ENCODE data around the gene PM20D1. TPM values are rescaled to one million over a fixed set of nuclear protein-coding genes. Genes with fewer than 3 reads are reported as not detected.

The PM20D1 gene
- total RNA-seq, 1 donor from 2014 or later = 0.13 TPM

GRCh38 chr1:205780335-205780734 is 69.6 kb downstream of the PM20D1 start:
- no peak for ATAC-seq

More at GRCh38 chr1:205780335-205780734, 69.6 kb downstream of the PM20D1 start:
- DNase-seq (ENCODE audit: low spot score) = no peak

Other genes starting within 250 kb of the PM20D1 start
- 29.9 TPM for gene ELK4, start 218.1 kb downstream of the PM20D1 start, total RNA-seq
- 21.2 TPM for gene SLC45A3, start 169.6 kb downstream of the PM20D1 start, total RNA-seq
- gene NUCKS1, start 100.0 kb downstream of the PM20D1 start, total RNA-seq = 72.3 TPM
- gene RAB29, start 74.7 kb downstream of the PM20D1 start, total RNA-seq = 20.7 TPM
- 4.5 TPM for gene SLC41A1, start 36.9 kb downstream of the PM20D1 start, total RNA-seq
- 0.05 TPM for gene SLC26A9, start 93.3 kb upstream of the PM20D1 start, total RNA-seq
- gene RAB7B, start 153.3 kb upstream of the PM20D1 start, total RNA-seq = 0.73 TPM
- not detected for gene CTSE, start 173.8 kb upstream of the PM20D1 start, total RNA-seq
- gene RHEX, start 203.0 kb upstream of the PM20D1 start, total RNA-seq = 0.43 TPM

All from left lobe of liver (tissue), 2 donors.